PC-3 (cell line): Measurements from ENCODE around the gene RAI14. TPM values are rescaled to one million over a fixed set of nuclear protein-coding genes. Genes with fewer than 3 reads are reported as not detected.

Experiments
- ATAC-seq: fragments of 200-7000 bp; cut with Tn5 transposase; 2 replicates; pipeline ENCODE4 v1.9.1; 2020; ENCODE audit warnings: mild to moderate bottlenecking, moderate library complexity
- BruUV-seq: library from RNA; stranded (reverse); fragments of 400-500 nt; replicated peaks from 2 replicates; lab custom pipeline; 2021; lab: Mats Ljungman, UMichigan
- CTCF ChIA-PET: fragments of 300-600 bp; sonication (Branson Sonifier 250); formaldehyde crosslinking; loops from one replicate; lab custom pipeline; 2022; ENCODE audit warnings: antibody characterized with exemption; lab: Charles Lee
- POLR2A ChIA-PET: fragments of 300-600 bp; sonication (Branson Sonifier 250); formaldehyde crosslinking; loops from one replicate; lab custom pipeline; 2022; ENCODE audit warnings: antibody characterized with exemption; ENCODE audit not compliant: unreplicated experiment; lab: Charles Lee
- DNase-seq: peaks from one replicate; pipeline ENCODE4 v3.0.0-alpha.2; 2015
- H2AFZ ChIP-seq: fragments of 300-600 bp; sonication (generic); 2 replicates; pipeline ENCODE4 v1.6.0; 2016; ENCODE audit warnings: antibody characterized with exemption, low read length
- H3F3A ChIP-seq: fragments of 300-600 bp; sonication (generic); one replicate; pipeline ENCODE4 v1.6.0; 2017; ENCODE audit warnings: antibody characterized with exemption, low read length, control low read depth, mild to moderate bottlenecking; ENCODE audit not compliant: unreplicated experiment
- H3K27ac ChIP-seq: fragments of 300-600 bp; sonication (generic); 2 replicates; pipeline ENCODE4 v1.5.1; 2016; ENCODE audit warnings: mild to moderate bottlenecking, low read length
- H3K27me3 ChIP-seq: fragments of 300-600 bp; sonication (generic); 2 replicates; pipeline ENCODE4 v1.6.1; 2016; ENCODE audit warnings: low read length, mixed read lengths
- H3K36me3 ChIP-seq: fragments of 300-600 bp; sonication (generic); 2 replicates; pipeline ENCODE4 v1.6.1; 2016; ENCODE audit warnings: low read depth, mixed run types, low read length, mixed read lengths
- H3K4me1 ChIP-seq: fragments of 300-600 bp; sonication (generic); 2 replicates; pipeline ENCODE4 v1.5.1; 2016; ENCODE audit warnings: low read length; ENCODE audit not compliant: insufficient read depth
- H3K4me2 ChIP-seq: fragments of 300-600 bp; sonication (generic); 2 replicates; pipeline ENCODE4 v1.6.0; 2016; ENCODE audit warnings: low read length
- H3K4me3 ChIP-seq: fragments of 300-600 bp; sonication (generic); 2 replicates; pipeline ENCODE4 v1.5.1; 2016; ENCODE audit warnings: mild to moderate bottlenecking, low read length, mixed read lengths
- H3K79me2 ChIP-seq: fragments of 300-600 bp; sonication (generic); 2 replicates; pipeline ENCODE4 v1.6.1; 2017; ENCODE audit warnings: low read length, mixed read lengths
- H3K9ac ChIP-seq: fragments of 300-600 bp; sonication (generic); 2 replicates; pipeline ENCODE4 v1.6.0; 2016; ENCODE audit warnings: mild to moderate bottlenecking, low read length
- H3K9me2 ChIP-seq: fragments of 300-600 bp; sonication (generic); replicated peaks from 2 replicates; pipeline ENCODE4 v1.6.1; 2016; ENCODE audit warnings: mixed run types, low read length, mixed read lengths
- H3K9me3 ChIP-seq: fragments of 300-600 bp; sonication (generic); 2 replicates; pipeline ENCODE4 v1.6.1; 2016; ENCODE audit warnings: low read length, mixed read lengths
- H4K20me1 ChIP-seq: fragments of 300-600 bp; sonication (generic); 2 replicates; pipeline ENCODE4 v1.6.1; 2016; ENCODE audit warnings: low read length, mixed read lengths
- CTCF ChIP-seq: fragments of 300-600 bp; sonication (generic); conservative IDR thresholded peaks from 2 replicates; pipeline ENCODE4 v1.5.1; 2017; ENCODE audit warnings: antibody characterized with exemption, low read depth, mild to moderate bottlenecking, low read length
- EZH2 ChIP-seq: fragments of 300-600 bp; sonication (generic); IDR thresholded peaks from one replicate; pipeline ENCODE4 v1.6.1; 2017; ENCODE audit warnings: antibody characterized with exemption, mild to moderate bottlenecking, low read length; ENCODE audit not compliant: unreplicated experiment
- EZH2phosphoT487 ChIP-seq: fragments of 300-600 bp; sonication (generic); IDR thresholded peaks from 2 replicates; pipeline ENCODE4 v1.6.1; 2018; ENCODE audit warnings: mild to moderate bottlenecking, antibody characterized with exemption, low read length, borderline replicate concordance
- intact Hi-C: fragments of 100-400 bp; cut with micrococcal nuclease; formaldehyde crosslinking; loops from 2 replicates; pipeline ENCODE4 v1.9.0; 2023
- total RNA-seq: library from RNA; depleted of rRNA; stranded (reverse); fragments of >200 nt; gene quantifications from 2 replicates; pipeline ENCODE4 v1.2.3, GENCODE V29; 2014

The RAI14 gene
- total RNA-seq, 1 experiment from 2014 or later, result 73.5 TPM

GRCh38 chr5:34742061-34742460 lies 85.9 kb downstream of the RAI14 start:
- Histone ChIP-seq H3K4me3 (no peak overlapping the region), H3K9me3 (no peaks in the 10 kb centered on the region), H3K4me1 (no peaks in the 10 kb centered on the region), H3K9me2 (no peaks in the 10 kb centered on the region), H3F3A (no peaks in the 10 kb centered on the region), H3K4me2 (no peak overlapping the region), H3K79me2 (peaks cover 49% of the 10 kb centered on the region), H3K27ac (0 out of 2 replicates have a peak overlapping the region, but pooled peaks have one; percentile 1), H3K9ac (no peak overlapping the region), H3K36me3 (0 out of 2 replicates have a peak, but pooled peaks cover 2% of the 10 kb centered on the region), H3K27me3 (no peaks in the 10 kb centered on the region), H4K20me1 (no peaks in the 10 kb centered on the region), H2AFZ (no peak overlapping the region)
- intact Hi-C loops, result no loop called here
- no TSS peak for BruUV-seq
- TF ChIP-seq CTCF (no peak), EZH2phosphoT487 (no peak), EZH2 (no peak)
- ChIA-PET POLR2A (no interaction called here), CTCF (no interaction called here)
- DNase-seq (peak; percentile 44), ATAC-seq (peak; percentile 38; the same call in 1 of the 2 replicates)

- POLR2A ChIA-PET, result no interaction called here
- intact Hi-C loops, result no loop called here
- H3K4me1 ChIP-seq, result no peaks in the 10 kb centered on the region
- H4K20me1 ChIP-seq, result no peaks in the 10 kb centered on the region
- no peak overlapping the region for H3K4me2 ChIP-seq
- no peaks in the 10 kb centered on the region for H3K9me3 ChIP-seq
- H3K79me2 ChIP-seq, result peaks cover 54% of the 10 kb centered on the region
- CTCF ChIA-PET, result no interaction called here
- ATAC-seq (no peak), DNase-seq (no peak)
- no peak overlapping the region for H3K27ac ChIP-seq
- no peaks in the 10 kb centered on the region for H3K27me3 ChIP-seq
- BruUV-seq, result no TSS peak
- H2AFZ ChIP-seq, result no peak overlapping the region
- 0 out of 2 replicates have a peak, but pooled peaks cover 2% of the 10 kb centered on the region for H3K36me3 ChIP-seq
- H3K4me3 ChIP-seq, result no peak overlapping the region
- H3F3A ChIP-seq, result no peaks in the 10 kb centered on the region
- H3K9me2 ChIP-seq, result no peaks in the 10 kb centered on the region
- TF ChIP-seq EZH2 (no peak), CTCF (no peak), EZH2phosphoT487 (no peak)
- H3K9ac ChIP-seq, result no peak overlapping the region
Measured at GRCh38 chr5:34743878-34744277, 87.8 kb downstream of the RAI14 start.

DNA sequence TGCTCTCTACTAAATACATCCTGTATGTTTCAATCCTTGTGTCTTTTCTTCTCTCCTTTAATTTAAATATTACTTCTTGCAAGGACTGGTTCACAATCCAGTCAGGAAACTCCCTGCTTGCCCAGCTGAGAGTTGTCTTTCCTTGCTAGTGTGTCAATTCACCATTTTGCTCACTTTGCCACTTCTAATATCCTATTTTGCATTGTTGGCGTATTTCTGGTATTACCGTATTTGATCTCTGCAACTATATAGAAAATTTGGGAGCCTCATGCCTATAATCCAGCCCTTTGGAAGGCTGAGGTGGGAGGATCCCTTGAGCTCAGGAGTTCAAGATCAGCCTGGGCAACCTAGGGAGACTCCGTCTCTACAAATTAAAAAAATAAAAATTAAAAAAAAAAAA lies 92.3 kb downstream of the RAI14 start:
- no peaks in the 10 kb centered on the region for H3K27me3 ChIP-seq
- peaks cover 53% of the 10 kb centered on the region for H3K79me2 ChIP-seq
- POLR2A ChIA-PET, result interaction anchor here (0.6 kb wide), 1 partner anchor 13 kb away, joined by 5 read pairs; no protein-coding TSS in a partner anchor
- no peak overlapping the region for H3K4me3 ChIP-seq
- H3K36me3 ChIP-seq, result peaks cover 10% of the 10 kb centered on the region
- no peak for TF ChIP-seq EZH2
- TF ChIP-seq EZH2phosphoT487, result no peak
- TF ChIP-seq CTCF, result no peak
- H3K9me3 ChIP-seq, result no peaks in the 10 kb centered on the region
- CTCF ChIA-PET, result no interaction called here
- no peak for DNase-seq
- peaks cover 13% of the 10 kb centered on the region for H3K4me1 ChIP-seq
- intact Hi-C loops, result no loop called here
- no peak overlapping the region for H3K4me2 ChIP-seq
- H3K27ac ChIP-seq, result no peak overlapping the region
- H4K20me1 ChIP-seq, result no peaks in the 10 kb centered on the region
- no peaks in the 10 kb centered on the region for H3F3A ChIP-seq
- BruUV-seq, result no TSS peak
- H2AFZ ChIP-seq, result no peak overlapping the region
- no peak overlapping the region for H3K9ac ChIP-seq
- no peak for ATAC-seq
- H3K9me2 ChIP-seq, result no peaks in the 10 kb centered on the region
